NCI-H2171 (cell line): Measurements from ENCODE around the gene PAM16.
"Not testable (repeated sequence)": the region's sequence is repeated elsewhere in the genome, so short reads cannot be mapped to it uniquely, and the experiment has no call there.

Experiments
- DNase-seq: peaks from one replicate; lab custom pipeline; 2025; lab: John Stamatoyannopoulos, UW

Gene PAM16

GRCh38 chr16:4353675-4354074 is 2.6 kb upstream of the PAM16 start:
- DNase-seq, result no peak

DNA sequence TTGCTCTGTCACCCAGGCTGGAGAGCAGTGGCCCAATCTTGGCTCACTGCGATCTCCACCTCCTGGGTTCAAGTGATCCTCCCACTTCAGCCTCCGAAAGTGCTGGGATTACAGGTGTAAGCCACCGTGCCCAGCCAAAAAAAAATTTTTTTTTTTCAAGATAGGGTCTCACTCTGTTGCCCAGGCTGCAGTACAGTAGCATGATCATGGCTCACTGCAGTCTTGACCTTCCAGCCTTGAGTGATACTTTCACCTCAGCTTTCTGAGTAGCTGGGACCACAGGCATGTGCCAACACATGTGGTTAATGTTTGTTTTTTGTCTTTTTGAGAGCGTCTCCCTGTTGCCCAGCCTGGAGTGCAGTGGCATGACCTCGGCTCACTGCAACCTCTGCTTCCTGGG is 1.7 kb upstream of the PAM16 start:
- DNase-seq, result no peak

DNA sequence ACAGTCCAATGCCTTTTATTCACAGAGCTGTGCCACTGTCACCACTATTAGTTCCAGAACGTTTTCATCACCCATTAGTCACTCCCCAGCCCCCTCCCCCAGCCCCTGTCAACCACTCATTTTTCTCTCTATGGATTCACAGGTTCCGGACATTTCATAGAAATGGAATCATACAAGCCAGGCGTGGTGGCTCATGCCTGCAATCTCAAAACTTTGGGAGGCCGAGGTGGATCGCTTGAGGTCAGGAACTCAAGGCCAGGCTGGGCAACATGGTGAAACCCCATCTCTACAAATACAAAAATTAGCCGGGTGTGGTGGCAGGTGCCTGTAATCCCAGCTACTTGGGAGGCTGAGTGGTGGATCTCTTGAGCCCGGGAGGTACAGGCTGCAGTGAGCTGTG is 759 bp upstream of the PAM16 start:
- DNase-seq, result no peak

DNA sequence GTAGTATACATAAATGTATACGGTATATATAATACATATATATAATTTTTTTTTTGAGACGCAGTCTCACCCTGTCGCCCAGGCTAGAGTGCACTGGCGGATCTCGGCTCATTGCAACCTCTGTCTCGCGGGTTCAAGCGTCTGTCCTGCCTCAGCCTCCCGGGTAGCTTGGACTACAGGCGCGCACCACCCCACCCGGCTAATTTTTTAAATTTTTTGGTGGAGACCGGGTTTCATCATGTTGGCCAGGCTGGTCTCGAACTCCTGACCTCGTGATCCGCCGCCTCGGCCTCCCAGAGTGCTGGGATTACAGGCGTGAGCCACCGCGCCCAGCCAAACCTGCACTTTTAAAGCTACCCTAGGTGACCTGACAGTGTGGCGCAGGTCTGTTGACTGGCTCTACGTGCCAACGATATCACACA is 745 bp downstream of the PAM16 start:
- DNase-seq, result no peak

DNA sequence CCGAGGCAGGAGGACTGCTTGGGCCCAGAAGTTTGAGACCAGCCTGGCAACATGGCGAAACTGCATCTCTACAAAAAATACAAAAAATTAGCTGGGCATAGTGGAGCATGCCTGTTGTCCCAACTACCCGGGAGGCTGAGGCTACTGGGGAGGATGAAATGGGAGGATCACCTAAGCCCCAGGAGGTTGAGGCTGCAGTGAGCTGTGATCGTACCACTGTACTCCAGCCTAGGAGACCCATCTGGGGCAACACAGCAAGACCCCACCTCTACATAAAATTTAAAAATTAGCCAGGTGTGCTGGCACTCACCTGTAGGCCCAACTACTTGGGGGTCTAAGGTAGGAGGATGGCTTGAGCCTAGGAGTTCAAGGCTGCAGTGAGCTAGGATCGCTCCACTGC is 1.8 kb downstream of the PAM16 start:
- no peak for DNase-seq

DNA sequence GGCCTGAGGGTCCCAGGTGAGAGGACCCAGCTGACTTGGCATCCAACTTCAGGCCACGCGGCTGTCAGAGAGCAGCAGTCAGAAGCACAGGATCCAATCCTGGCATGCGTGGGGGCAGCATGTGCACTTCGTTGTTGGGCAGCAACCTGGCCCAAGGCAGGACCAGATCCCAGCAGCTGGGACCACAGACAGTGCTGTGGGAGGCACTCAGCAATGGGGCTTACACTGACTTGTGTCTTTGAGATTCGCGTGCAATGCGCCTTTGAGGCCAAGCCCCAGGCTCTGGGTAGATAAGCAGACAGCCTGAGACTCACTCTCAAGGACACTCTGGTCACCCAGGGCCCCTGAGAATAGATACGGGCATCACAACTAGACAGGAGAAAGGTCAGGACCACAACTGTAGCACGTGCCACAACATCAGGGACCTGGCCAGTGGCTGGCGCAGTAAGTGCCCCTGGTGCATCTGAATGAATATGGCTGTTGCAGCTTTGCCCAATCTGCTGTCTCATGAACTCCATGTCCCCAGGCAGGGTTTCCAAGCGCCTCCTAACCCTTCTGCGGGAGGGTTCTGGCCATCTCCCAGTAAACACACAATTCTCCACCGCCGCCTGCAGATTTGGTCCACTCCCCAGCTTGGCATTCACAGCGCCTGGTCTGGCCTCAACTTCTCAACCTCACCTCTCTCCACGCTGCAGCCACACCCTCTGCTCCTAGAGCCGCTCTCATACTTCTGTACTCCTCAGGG is 3.2 kb downstream of the PAM16 start:
- DNase-seq, result no peak

DNA sequence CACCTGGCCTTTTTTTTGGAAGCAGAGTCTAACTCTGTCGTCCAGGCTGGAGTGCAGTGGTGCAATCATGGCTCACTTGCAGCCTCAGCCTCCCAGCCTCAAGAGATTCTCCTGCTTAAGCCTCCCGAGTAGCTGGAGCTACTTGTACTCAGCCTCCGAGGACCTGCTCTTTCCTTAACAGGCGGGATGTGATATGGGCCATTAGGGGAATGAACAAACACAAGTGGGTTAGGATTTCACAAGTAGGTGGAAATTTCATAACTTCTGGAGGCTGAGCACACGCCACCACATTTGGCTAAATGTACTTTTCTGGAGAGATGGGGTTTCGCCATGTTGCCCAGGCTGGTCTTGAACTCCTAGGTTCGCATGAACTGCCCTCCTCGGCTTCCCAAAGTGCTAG is 4.1 kb downstream of the PAM16 start:
- no peak for DNase-seq

GRCh38 chr16:4345836-4346781 is 5.0 kb downstream of the PAM16 start:
- no peak for DNase-seq

DNA sequence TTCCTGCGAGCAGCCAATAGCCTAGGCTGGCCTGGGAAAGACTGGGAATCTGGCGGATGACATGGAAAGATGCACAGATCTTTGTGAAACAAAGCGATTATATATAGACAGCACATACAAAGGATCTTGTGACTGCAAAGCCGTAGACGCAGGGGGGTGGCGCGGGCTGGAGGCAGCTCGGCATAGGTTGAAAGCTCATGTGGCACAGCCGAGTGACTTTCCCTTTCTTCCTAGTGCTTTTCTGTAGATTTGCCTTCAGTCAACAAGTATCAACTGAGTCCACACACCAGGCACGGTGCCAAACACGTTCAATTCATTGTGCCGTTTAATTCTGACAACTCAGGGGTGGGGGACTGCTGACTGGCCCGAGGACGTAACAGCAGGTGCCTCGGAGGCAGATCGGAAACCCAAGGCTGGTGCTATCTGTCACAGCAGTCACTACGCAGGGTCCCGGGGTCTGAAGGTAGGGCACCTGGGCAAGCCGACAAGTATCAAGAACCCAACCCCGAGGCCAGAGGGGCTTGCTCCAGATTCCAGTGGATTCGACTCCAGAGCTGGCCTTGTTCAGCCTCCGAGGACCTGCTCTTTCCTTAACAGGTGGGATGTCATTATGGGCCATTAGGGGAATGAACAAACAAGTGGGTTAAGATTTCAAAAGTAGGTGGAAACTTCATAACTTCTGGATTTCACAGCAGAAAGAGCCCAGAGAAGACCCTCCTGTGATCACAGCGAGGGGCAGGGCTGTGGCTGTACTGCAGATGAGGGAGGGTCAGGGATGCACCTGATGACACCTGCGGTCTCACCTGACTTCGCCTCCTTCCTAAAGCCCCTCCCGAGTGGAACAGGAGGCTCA is 5.9 kb downstream of the PAM16 start:
- DNase-seq, result no peak

- not testable (repeated sequence) for DNase-seq
Observed at GRCh38 chr16:4344300-4344982, 6.7 kb downstream of the PAM16 start.

DNA sequence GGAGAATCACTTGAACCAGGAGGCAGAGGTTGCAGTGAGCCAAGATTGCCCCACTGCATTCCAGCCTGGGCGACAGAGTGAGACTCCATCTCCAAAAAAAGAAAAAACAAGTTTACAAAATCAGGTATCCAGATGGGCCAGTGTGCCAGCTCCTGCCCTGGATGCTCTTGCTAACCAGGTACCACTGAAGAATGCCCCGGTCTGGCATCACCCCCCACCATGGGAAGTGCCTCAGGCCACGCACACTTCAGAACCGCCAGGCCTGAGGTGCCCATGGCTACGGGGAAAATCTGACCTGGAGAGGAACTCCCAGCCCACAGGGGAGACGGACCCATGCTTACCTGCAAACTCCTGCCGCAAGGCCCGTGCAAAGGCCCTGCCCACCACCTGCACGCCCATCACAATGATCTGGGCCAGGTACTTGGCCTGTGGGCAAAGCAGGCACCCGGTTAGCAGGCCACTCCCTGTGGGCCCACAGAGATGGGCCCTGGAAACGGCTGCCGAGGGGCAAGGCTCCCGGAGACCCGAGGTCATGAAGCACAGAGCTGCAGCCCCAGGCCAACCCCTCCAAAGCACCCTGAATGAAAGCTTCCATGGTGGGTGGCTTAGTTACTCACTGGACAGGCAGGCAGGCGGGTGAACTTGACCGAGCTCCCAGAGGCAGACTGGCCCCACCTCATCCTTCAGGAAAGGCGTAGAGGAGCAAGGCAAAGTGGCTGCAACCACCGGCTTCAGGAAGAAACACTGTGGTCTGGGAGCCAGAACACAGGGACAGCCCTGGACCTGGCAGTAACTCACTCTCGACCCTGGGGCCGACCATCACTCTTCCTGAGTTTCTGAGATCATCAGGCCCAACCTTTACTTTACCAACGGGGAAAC is 8.0 kb downstream of the PAM16 start:
- DNase-seq, result no peak

DNA sequence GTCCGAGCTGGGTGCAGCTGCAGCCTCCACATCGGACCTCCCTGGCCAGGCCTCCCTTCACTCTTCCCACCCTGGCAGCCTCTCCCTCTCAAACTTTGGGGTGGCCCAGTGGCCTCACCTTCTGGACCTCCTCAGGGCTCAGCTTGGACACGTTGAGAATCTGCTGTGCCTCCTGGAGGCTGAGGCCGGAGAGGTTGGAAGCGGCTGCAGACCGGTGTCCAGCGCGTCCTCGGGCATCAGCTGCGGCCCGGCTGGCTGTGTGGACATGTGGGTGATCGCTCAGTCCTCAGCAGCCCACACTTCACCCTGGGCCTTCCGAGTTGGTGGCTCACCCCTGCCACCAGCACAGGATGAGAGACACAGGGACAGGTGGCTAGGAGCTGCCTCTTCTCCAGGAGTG is 9.9 kb downstream of the PAM16 start:
- no peak for DNase-seq

DNA sequence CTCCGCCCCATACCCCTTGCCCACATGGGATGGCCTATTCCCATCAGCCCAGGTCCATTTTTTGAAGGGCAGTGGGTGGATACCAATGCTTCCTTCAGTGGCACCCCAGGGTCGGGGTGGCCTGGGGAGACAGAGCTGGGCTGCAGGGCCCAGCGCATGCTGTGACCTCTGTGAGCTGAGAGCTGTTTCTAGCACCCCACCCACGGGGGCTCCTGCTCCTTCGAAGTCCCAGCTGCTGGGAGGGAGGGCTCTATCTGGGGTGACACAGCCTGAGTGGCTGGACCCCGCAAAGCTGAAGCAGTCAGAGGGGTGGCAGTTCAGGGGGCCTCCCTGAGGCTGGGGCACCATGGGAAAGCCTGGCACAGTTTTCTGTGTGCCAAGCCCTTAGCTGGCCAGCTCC is 10.7 kb downstream of the PAM16 start:
- no peak for DNase-seq

GRCh38 chr16:4339909-4340308 is 11.2 kb downstream of the PAM16 start:
- peak; percentile 26 for DNase-seq

GRCh38 chr16:4339455-4339854 is 11.7 kb downstream of the PAM16 start:
- DNase-seq, result no peak

DNA sequence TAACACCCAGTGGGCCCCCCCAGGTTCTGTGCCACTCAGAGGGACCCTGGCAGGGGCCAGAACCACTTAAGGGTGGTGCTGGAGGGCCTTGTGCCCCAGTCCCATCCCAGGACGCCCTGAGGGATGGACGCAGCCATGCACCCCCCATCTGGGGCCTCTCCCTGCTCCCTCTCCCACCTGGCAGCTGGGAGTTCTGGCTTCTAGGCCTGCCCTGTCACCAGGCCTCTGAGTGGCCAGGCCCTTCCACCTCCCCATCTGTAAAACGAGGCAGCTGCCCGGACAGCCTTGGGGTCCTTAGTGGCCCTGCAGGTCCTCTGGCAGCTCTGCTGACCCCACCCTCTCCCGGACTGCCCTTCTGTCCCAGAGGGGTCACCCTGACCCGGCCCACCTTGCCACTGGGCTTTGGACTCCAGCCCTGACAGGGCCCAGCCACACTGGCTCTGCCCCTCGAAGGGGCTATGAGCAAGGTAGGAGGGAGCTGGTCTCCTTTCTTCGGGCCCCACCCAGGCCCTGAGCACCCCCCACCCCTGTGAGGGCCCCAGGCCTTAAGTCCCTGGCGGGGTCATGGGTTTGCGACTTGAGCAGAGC is 12.3 kb downstream of the PAM16 start:
- DNase-seq, result no peak

- no peak for DNase-seq
Observed at GRCh38 chr16:4338125-4338582, 13.0 kb downstream of the PAM16 start.

DNA sequence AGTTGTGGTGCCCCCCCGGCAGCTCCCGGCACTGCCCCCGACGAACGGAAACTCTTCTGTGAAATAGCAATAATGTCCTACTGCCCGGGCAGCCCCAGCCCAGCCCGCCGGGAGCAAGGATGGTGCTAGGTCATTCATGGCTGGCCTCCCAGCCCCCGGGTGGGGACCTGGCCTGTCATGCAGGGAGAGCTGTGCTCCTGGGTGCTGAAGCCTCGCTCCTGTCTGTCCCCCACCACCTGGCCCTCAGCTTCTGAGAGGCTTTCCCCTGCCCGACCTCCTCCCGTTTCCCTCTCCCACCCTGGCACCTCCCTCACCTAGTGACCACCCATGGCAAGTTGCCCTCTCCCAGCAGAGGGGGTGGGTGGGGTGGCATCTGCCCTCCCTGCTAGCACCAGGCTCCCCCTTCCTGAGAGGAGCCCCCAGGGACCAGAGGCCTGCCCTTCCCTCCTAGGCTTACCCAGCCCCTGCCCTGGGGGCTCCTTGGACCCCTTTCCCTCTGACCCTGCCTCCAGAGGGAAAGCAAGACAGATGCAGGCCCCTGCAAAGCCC is 13.5 kb downstream of the PAM16 start:
- DNase-seq, result no peak

- no peak for DNase-seq
Observed at GRCh38 chr16:4336701-4337539, 14.2 kb downstream of the PAM16 start.
